Smooth muscle cell (in vitro differentiated cells): ENCODE measurements around the gene KLHL33. TPM values are rescaled to one million over a fixed set of nuclear protein-coding genes. Genes with fewer than 3 reads are reported as not detected.

Experiments used
- DNase-seq: peaks from one replicate; lab custom pipeline; 2025; ENCODE audit not compliant: unreplicated experiment; lab: John Stamatoyannopoulos, UW
- H2AFZ ChIP-seq: fragments of 200-600 bp; sonication (generic); 2 replicates; pipeline ENCODE4 v1.6.0; 2016; ENCODE audit warnings: antibody characterized with exemption, low read depth, mild to moderate bottlenecking
- H3F3A ChIP-seq: fragments of 200-600 bp; sonication (generic); 2 replicates; pipeline ENCODE4 v1.6.0; 2017; ENCODE audit warnings: antibody characterized with exemption, low read depth
- H3K27ac ChIP-seq: fragments of 200-600 bp; sonication (generic); 2 replicates; pipeline ENCODE4 v1.5.1; 2016; ENCODE audit warnings: low read depth, mild to moderate bottlenecking
- H3K27me3 ChIP-seq: fragments of 200-600 bp; sonication (generic); 2 replicates; pipeline ENCODE4 v1.6.1; 2016; ENCODE audit warnings: low read depth, mild to moderate bottlenecking
- H3K36me3 ChIP-seq: fragments of 200-600 bp; sonication (generic); 2 replicates; pipeline ENCODE4 v1.5.1; 2016; ENCODE audit warnings: low read depth
- H3K4me1 ChIP-seq: fragments of 200-600 bp; sonication (generic); 2 replicates; pipeline ENCODE4 v1.5.1; 2016; ENCODE audit warnings: low read depth
- H3K4me2 ChIP-seq: fragments of 200-600 bp; sonication (generic); 2 replicates; pipeline ENCODE4 v1.6.0; 2016; ENCODE audit warnings: mild to moderate bottlenecking
- H3K4me3 ChIP-seq: fragments of 200-600 bp; sonication (generic); 2 replicates; pipeline ENCODE4 v1.5.1; 2016; ENCODE audit warnings: mild to moderate bottlenecking
- H3K79me2 ChIP-seq: fragments of 200-600 bp; sonication (generic); 2 replicates; pipeline ENCODE4 v1.6.0; 2016; ENCODE audit warnings: low read depth, mild to moderate bottlenecking
- H3K9ac ChIP-seq: fragments of 200-600 bp; sonication (generic); 2 replicates; pipeline ENCODE4 v1.6.0; 2016; ENCODE audit warnings: low read depth
- H3K9me3 ChIP-seq: fragments of 200-600 bp; sonication (generic); replicated peaks from 2 replicates; pipeline ENCODE4 v1.5.1; 2016; ENCODE audit warnings: low read depth
- H4K20me1 ChIP-seq: fragments of 200-600 bp; sonication (generic); 2 replicates; pipeline ENCODE4 v1.6.0; 2016; ENCODE audit warnings: low read depth
- CTCF ChIP-seq: fragments of 200-600 bp; sonication (generic); IDR thresholded peaks from 2 replicates; pipeline ENCODE4 v1.5.1; 2017; ENCODE audit warnings: borderline replicate concordance, mild to moderate bottlenecking, antibody characterized with exemption; ENCODE audit not compliant: insufficient read depth, poor library complexity, severe bottlenecking
- WGBS: methylation state at CpG from one replicate; pipeline ENCODE4 v1.1.7; 2016; ENCODE audit warnings: low lambda C conversion rate; 5-methylcytosine and 5-hydroxymethylcytosine counted together
- polyA plus RNA-seq: library from polyadenylated mRNA; unstranded; fragments of >200 nt; fragmentation: Nextera tagmentation; extraction: Ambion mirVana; gene quantifications from 2 replicates; pipeline ENCODE4 v1.2.1, GENCODE V29; 2016
- total RNA-seq: library from RNA; depleted of rRNA; stranded (reverse); fragments of >200 nt; gene quantifications from 2 replicates; pipeline ENCODE4 v1.2.3, GENCODE V29; 2014

Gene KLHL33
- total and polyA plus RNA-seq, 2 experiments from 2014 or later, result 0.08 TPM; not detected in 1

- H3K79me2 ChIP-seq, result no peaks in the 10 kb centered on the region
- H3K9ac ChIP-seq, result no peak overlapping the region
- H3K4me2 ChIP-seq, result no peak overlapping the region
- no peak overlapping the region for H3K27ac ChIP-seq
- H3K27me3 ChIP-seq, result no peaks in the 10 kb centered on the region
- no peaks in the 10 kb centered on the region for H4K20me1 ChIP-seq
- no peak overlapping the region for H3K4me3 ChIP-seq
- H3K9me3 ChIP-seq, result no peaks in the 10 kb centered on the region
- H3K4me1 ChIP-seq, result no peaks in the 10 kb centered on the region
- no peak for TF ChIP-seq CTCF
- DNase-seq, result no peak
- no peak overlapping the region for H2AFZ ChIP-seq
- H3K36me3 ChIP-seq, result peaks cover 5% of the 10 kb centered on the region
- no peaks in the 10 kb centered on the region for H3F3A ChIP-seq
- WGBS, result 99% methylated on average over 5 of the region's 5 CpGs
Observed at GRCh38 chr14:20384886-20385285, 51.1 kb downstream of the KLHL33 start.

- H3K4me1 ChIP-seq, result no peaks in the 10 kb centered on the region
- H3K79me2 ChIP-seq, result no peaks in the 10 kb centered on the region
- no peak for DNase-seq
- H3K4me2 ChIP-seq, result no peak overlapping the region
- H3K9me3 ChIP-seq, result no peaks in the 10 kb centered on the region
- TF ChIP-seq CTCF, result no peak
- WGBS, result 99% methylated on average over 7 of the region's 7 CpGs
- H3K36me3 ChIP-seq, result peaks cover 10% of the 10 kb centered on the region
- H3F3A ChIP-seq, result no peaks in the 10 kb centered on the region
- no peak overlapping the region for H3K9ac ChIP-seq
- H3K27me3 ChIP-seq, result no peaks in the 10 kb centered on the region
- no peak overlapping the region for H2AFZ ChIP-seq
- H3K27ac ChIP-seq, result no peak overlapping the region
- H4K20me1 ChIP-seq, result no peaks in the 10 kb centered on the region
- H3K4me3 ChIP-seq, result no peak overlapping the region
Observed at GRCh38 chr14:20384321-20384720, 51.6 kb downstream of the KLHL33 start.

- WGBS, result 91% methylated on average over 5 of the region's 5 CpGs
- H2AFZ ChIP-seq, result no peak overlapping the region
- no peak for DNase-seq
- H3K27ac ChIP-seq, result no peak overlapping the region
- H3K9me3 ChIP-seq, result no peaks in the 10 kb centered on the region
- no peaks in the 10 kb centered on the region for H3F3A ChIP-seq
- no peak overlapping the region for H3K4me3 ChIP-seq
- no peaks in the 10 kb centered on the region for H3K27me3 ChIP-seq
- H3K4me1 ChIP-seq, result no peaks in the 10 kb centered on the region
- H4K20me1 ChIP-seq, result no peaks in the 10 kb centered on the region
- no peak overlapping the region for H3K4me2 ChIP-seq
- no peaks in the 10 kb centered on the region for H3K79me2 ChIP-seq
- peaks cover 10% of the 10 kb centered on the region for H3K36me3 ChIP-seq
- no peak overlapping the region for H3K9ac ChIP-seq
- TF ChIP-seq CTCF, result no peak
Observed at GRCh38 chr14:20383636-20384035, 52.3 kb downstream of the KLHL33 start.

GRCh38 chr14:20383032-20383431, 52.9 kb downstream of the KLHL33 start:
- Histone ChIP-seq H3K27ac (no peak overlapping the region), H3K4me1 (no peaks in the 10 kb centered on the region), H2AFZ (no peak overlapping the region), H4K20me1 (no peaks in the 10 kb centered on the region), H3K27me3 (no peaks in the 10 kb centered on the region), H3K4me3 (no peak overlapping the region), H3K79me2 (no peaks in the 10 kb centered on the region), H3K4me2 (no peak overlapping the region), H3K9me3 (no peaks in the 10 kb centered on the region), H3F3A (no peaks in the 10 kb centered on the region), H3K36me3 (peaks cover 10% of the 10 kb centered on the region), H3K9ac (no peak overlapping the region)
- TF ChIP-seq CTCF, result no peak
- DNase-seq, result no peak
- 94% methylated on average over 10 of the region's 10 CpGs for WGBS
